ENCODE data around the gene P4HB.

The P4HB gene

DNA sequence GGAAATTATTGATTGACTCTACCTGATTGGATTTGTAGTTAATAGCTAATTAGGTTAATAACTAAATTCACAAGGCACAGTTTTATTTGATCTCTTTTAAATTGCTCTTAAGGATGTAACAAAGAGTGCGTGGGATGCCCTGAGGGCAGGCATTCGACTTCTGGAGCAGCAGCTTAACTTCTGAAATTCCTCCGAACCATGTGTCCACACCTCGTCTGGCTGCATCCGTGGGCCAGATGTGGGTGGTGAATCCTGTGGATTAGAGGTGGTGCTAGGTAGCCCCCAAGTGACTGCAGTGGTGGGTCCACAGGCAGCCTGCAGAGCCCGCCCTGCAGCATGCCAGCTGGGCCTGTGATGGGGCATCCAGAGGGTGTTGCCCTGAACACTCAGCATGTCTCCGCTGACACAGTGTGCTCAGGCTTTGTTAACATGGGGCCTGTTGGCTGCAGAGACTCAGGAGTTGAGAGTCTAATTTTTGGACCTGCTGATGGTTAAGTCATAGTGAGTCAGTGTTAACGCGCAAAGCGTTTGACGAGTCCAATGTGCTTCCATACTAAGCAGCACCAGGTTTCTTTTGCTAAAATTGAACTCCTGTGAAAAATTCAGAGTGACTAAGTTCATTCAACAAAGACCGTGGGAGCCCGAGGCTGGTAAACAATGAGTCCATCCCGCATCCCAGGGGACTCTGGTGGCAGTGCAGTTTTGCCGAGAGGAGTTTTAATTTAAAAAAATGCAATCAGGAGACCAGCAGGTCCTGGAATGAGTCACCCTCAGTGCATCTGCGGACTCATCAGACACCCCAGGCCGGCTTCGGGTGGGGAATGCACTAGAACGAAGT is 37.9 kb upstream of the P4HB start:
- DNase-seq (ENCODE audit: low spot score), result no peak

DNA sequence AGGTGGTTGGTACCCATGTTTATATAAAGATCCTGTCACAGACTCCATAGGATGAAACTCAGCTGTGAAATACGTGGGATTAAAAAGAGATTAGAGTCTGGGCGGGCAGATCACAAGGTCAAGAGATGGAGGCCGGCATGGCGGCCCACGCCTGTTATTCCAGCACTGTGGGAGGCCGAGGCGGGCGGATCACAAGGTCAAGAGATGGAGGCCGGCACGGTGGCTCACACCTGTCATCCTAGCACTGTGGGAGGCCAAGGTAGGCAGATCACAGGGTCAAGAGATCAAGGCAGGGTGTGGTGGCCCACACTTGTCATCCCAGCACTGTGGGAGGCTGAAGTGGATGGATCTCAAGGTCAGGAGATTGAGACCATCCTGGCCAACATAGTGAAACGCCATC is 35.1 kb upstream of the P4HB start:
- no peak for DNase-seq (ENCODE audit: low spot score)

DNA sequence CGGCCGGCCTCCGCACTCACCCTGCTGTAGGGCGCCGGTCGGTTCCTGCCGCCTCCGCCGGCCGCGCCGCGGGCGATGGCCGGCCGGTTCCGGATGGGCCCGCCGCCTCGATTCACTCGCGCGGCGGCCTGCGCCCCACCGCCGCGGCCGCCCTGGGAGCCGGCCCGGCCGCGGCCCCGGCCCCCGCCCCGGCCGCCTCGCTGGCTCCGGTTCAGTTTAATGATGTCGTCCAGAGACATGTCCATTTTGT is 30.9 kb upstream of the P4HB start:
- DNase-seq (ENCODE audit: low spot score), result no peak

DNA sequence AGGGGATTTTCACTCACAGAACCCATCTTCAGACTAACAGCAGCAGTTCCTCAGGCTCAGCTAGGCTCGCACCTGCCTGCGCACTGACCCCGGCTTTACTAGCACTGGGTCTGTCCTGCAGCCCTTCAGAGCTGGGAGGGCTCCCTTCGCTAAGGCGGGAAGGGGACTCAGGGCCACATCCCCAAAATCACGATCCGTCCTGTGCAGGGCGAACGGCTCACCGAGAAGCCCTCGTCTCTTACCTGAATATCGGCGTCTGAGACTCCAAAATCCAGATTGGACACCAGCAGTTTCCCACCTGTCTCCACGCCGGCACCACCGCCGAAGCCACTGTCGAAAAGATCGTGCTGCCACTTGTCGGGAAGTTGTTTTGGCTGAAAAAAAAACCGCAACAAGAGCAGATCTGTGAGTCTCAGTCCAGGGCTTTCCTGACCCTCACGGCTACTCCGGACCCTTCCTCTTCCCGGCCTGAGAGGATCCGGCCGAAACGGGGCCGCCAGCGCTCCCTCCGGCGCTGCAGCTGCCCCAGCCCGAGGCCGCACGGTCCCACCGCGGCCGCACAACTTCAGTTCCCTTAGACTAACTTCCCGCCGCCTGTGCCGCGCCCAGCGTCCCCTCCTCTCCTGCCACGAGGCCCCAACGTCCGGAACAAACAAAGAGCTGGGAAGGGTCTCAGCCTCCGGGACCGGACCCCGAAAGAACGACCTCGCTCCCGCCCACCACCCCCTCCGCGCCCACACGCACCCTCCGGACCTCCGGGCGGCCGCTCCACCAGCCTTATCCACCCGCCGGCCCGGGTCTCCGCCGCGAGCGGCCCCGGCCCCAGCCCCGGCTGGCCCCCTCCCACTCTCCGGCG is 30.3 kb upstream of the P4HB start:
- peak; percentile 63 for DNase-seq (ENCODE audit: low spot score)

DNA sequence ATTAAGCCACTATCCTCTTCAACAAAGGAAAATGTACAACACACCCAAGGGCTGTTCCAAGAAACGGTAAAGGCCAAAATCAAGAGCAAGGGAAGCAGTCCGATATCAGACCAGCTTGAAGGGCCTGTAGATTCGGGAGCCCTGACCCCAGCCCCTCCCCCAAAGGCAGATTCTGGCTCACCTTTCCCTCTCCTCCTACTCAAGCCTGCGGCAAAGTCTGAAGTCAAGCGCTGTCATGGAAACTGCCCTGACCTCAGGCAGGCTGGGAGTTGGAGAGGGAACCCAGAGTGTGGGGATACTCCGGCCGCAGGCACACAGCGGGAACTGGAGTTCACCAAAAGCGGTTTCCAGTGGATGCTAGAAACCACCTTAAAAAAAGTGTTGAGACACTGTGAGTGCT is 29.3 kb upstream of the P4HB start:
- no peak for DNase-seq (ENCODE audit: low spot score)

DNA sequence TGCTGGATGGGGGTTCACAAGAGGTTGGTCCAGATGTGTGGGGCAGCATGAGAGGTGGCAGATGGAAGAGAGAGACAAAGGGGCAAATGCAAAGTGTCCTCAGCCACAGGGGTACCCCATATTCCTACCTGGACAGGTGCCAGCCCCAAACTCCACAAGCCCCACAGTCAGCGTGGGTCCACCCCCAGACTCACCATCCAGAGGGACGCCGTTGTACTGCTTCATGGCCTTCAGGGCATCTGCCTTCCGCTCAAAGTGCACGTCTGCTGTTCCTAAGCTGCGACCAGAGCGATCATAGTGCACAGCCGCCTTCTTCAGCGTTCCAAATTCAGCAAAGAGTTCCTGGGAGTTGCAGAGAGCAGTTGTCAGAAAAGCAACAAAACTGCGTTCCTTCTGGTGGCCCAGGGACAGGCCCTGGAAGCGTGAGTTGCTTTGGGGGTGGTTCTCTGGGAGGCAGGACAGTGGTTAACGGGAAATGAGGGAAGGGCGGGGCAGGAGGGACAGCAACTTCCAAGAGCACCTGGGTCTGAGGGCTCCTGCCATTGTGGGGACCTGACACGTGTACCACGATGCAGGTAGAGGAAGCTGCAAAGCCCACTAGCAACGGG is 28.8 kb upstream of the P4HB start:
- no peak for DNase-seq (ENCODE audit: low spot score)

DNA sequence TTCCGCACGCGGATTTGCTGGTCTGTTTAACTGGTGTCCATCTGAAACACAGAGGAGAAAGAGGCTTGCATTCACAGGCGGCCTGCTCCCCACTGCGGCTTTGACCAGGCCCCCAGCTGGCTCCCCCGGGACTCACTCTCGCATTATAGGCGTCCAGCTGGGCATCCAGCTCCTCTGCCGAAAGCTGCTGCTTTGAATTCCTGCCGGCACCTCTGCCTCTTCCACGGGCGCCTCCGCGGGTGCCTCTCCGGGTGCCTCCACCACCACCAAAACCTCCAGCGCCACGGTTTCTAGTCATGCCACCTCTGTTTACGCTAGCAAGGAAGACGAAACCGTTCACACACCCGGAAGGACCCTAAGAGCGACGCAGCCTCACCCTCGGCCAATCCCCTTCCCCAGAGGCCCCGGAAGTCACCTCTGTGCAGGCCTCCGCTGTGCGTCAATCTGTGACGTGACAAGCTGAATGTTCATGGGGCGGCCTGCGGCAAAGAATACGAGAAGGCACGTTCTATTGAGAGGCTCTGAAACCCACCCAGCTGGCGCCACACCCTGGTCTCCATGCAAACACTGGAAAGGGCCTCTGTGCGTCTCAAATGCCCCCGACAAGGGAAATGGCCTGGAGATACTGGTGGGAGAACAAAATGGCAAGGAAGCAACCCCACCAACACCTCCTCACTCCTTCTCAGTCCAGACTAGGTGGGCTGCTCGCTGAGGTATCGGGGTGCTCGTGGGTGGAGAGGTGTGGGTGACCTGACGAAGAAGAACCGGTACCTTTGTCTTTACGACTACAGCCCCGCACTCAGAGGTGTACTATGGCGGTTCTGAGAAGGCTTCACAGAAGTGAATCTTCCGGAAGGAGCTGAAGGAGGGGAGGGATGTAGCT is 28.0 kb upstream of the P4HB start:
- no peak for DNase-seq (ENCODE audit: low spot score)

DNA sequence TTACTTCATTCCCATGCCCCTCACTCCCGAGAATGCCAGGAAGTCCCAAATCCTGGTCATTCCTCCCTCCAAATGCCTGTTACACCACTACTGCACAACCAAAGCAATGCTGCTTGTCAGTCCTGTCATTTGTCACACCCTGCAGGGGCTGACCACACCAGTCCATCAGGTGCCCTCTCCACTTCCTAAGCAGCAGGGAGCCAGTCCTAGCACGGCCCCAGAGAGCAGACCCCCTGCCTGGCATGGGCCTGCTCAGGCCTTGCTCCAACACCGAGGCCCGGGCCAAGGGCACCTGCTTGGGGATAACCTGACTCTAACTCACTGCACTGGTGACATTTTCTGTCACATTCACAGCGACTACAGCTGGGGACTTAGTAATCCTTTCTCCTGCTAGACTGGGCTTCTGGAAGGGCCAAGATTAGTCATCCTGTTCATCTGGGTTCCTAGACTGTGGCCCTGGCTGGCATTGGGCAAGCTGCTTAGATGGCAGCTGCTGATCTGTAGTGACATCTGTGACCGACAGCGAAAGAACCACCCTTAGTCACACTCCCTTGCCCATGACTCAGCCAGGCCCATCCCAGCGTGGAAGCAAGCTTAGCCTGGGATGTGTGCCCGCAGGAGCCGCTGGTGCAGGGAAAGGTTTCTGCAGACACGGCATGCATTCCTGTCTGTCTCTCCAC is 25.7 kb upstream of the P4HB start:
- peak; percentile 79 for DNase-seq (ENCODE audit: low spot score)

DNA sequence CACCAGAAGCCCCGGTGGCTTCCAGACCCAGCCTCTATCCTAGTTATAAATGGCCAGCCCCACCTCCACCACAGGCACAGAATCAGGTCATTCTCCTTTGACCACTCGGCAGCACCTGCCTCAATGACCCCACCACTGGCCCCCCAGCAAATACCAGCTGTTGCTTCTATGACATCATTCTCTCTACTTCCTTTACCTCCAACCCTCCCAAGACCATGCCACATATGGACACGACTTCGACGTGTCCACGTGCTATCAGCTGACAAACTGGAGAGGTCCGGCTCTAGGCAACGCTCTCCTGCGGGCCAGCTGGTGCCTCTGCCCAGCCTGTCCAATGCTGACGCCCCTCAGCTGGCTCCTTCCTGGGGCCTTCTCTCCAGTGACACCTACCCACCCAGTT is 25.1 kb upstream of the P4HB start:
- DNase-seq (ENCODE audit: low spot score), result no peak

DNA sequence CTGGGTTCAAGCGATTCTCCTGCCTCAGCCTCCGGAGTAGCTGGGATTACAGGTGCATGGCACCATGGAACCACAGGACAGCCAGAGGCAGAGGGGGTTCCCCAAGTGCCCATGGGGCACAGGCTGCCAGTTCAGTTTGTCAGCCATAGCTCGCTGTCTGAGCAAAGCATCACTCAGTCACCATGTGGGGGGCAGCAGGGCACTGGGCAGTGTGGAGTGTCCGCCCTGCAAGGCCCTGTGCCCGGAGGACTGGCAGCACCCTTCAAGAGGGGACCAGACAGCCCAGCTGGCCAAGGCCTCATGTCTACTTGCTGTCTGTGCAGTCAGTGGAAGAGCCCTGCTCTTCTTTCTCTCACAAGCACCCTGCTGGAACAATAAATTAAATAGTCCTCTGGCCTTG is 24.6 kb upstream of the P4HB start:
- peak; percentile 37 for DNase-seq (ENCODE audit: low spot score)

DNA sequence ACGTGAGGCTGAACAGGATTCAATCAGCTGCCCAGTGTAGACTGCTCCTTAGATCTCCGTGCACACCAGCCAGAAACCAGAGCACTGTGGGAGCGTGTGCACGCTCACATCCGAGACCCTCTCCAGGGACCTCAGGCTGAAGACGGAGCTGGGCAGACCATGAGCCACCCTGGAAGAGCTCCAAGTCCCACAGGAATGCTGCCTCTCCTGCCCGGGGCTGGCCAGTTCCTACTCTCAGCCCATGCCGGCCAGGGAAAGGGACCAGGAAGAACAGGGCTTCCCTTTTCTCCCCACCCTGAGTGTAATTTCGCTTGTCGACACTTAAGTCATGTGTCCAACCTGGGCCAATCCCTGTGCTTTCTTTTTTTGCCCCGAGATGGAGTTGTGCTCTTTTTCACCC is 24.2 kb upstream of the P4HB start:
- DNase-seq (ENCODE audit: low spot score), result peak; percentile 36

DNA sequence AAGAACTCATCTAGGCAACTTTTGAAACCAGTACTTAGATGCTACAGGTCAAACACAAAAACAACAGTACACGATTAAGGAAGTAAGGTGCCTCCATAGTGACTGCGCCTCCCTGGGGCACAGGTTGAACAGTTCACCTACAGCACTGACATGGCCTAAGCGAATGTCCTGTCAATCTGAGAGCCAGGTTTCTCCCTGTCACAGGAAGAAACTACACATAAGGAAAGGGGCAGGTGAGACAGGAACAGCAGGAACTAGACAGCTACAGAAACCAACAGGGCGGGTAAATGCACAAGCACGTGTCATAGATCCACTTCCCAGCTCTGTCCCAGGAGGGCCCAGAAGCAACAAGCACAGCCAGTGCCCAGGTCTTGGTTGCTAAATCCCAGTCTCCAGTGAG is 18.8 kb upstream of the P4HB start:
- no peak for DNase-seq (ENCODE audit: low spot score)

DNA sequence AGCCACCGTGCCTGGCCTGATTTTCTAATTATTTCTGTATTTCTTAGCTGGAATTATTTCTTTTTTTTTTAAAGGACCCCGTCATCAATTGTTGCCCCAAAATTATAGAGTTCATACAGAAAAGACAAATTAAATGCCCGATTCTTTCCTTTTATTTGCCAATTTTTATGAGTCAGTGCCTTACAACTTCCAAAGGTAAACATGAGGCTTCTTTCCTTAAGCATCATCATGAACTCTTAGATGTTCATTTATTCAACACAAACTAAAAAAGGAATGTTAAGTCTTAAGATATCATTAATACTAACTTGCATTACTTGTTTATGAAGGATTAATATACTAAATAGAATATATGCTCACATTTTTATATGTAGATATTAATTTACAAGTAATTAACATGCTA is 18.0 kb upstream of the P4HB start:
- no peak for DNase-seq (ENCODE audit: low spot score)

DNA sequence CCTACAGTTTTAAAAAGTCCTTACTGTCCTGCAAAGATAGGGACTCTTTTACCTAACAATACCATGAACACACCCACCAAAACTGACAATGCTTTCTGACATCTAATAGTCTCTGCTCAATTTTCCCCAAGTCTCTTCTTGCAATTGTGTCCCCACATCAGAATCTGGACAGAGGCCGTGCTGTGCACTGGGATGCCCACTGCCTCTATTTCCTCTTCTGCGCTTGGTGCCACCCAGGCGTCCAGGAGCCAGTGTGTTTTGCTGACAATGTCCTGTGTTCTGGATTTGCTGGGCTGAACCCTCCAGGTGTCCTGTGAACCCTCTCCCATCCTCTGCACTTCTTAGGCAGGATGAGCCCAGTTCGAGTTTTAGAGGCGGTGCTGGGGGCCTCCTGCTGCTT is 17.2 kb upstream of the P4HB start:
- DNase-seq (ENCODE audit: low spot score), result no peak

DNA sequence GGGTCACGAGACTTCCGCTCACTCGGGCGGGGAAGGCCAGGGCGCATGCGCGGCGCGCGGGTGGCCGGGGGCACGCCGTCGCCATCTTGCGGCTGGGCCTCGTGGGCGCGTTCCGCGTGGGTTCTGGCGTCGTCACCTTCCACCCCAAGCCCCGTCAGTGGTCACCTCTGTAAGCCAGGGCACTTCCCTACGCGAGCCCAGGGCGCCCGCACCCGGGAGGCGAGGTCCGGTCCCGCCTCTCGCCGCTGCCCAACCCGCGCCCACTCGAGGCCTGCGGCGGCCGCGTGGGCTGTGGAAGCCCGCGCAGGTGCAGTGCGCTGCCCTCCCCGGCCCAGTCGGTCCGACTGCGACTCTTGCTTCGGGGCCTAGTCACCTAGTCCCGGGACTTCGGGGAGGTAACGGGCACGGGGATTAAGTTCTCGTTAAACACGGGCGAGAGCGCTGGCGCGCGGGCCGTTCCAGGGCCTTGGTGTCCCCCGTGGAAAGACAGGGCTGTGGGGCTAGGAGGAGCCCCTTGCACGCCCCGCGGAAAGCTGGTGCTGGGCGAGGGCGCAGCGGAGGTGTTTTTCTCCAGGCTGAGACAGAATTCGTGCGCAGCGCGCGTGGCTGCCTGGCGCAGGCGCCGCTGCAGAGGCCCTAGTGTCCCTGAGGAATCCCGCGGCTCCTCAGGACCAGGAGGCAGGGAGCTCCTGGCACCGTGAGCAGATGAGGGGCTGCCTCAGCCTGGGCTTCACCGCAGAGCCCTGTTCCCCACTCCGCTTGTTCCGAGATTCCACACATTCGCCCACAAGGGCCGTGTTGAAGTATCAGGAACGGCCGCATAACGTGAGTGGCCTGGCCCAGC is 11.3 kb upstream of the P4HB start:
- DNase-seq (ENCODE audit: low spot score), result peak; percentile 100

DNA sequence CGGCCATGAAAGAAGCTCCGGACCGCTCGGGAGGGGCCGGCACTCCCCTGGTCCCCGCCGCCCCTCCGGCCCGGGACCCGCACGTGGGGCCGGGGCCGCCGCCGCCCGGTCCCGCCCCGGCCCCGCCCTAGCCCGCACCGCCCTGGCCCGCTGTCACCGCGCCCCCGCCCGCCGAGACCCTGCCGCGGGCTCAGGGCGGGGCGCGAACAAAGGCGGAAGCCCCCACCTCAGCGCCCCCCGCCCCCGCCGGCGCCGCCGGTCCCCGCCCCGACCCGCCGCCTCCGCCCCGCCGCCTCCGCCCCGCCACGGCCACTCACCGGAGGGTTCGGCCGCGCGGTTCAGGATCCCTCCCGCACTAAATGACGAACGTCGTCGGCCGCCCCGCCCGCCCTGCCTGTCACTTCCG is 10.6 kb upstream of the P4HB start, which contains the start of gene ARHGDIA:
TSS of gene ARHGDIA (minus strand) at position 357 of the 406 bp plus-strand sequence. CDS start 1,407 bp downstream, outside the sequence.
- DNase-seq (ENCODE audit: low spot score), result no peak

DNA sequence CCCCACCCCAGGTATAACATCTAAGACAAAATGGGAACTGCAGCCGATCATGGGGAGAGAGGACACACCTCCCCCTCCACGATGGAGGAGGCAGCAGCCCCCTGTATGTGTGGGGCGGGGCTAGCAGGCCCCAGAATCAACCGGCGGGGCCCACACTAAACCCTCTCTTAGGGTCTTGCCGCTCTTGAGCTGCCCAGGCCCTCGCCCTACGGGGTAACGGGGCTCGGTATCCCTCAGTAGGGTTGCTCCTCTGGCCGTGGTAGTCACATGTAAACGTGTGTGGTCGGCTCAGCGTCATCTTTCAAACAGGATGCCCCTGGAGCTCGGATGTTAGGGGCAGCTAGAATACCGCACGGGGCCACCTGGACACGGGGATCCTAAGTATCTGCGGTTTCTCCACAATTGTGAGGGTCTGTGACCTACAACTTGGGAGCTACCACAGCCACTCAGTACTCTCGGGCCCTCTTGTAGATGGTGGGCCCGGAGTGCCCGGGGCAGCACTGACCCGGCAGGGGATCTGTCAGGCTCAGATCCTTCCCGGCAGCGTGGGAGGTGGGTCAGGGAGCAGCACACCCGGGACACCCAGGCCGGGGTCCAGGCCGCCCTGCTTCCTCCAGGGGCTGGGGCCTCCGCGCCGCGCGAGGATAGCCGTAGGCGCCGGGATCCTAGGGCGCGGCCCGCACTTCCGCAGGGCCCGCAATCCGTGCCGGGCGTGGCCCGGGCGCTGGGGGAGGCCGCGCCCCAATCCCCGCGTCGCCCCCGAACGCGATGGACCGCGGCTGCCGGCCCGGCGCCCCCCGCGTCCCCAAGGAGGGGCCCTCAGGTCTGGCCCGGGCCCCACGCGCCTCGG is 10.0 kb upstream of the P4HB start:
- DNase-seq (ENCODE audit: low spot score), result no peak

DNA sequence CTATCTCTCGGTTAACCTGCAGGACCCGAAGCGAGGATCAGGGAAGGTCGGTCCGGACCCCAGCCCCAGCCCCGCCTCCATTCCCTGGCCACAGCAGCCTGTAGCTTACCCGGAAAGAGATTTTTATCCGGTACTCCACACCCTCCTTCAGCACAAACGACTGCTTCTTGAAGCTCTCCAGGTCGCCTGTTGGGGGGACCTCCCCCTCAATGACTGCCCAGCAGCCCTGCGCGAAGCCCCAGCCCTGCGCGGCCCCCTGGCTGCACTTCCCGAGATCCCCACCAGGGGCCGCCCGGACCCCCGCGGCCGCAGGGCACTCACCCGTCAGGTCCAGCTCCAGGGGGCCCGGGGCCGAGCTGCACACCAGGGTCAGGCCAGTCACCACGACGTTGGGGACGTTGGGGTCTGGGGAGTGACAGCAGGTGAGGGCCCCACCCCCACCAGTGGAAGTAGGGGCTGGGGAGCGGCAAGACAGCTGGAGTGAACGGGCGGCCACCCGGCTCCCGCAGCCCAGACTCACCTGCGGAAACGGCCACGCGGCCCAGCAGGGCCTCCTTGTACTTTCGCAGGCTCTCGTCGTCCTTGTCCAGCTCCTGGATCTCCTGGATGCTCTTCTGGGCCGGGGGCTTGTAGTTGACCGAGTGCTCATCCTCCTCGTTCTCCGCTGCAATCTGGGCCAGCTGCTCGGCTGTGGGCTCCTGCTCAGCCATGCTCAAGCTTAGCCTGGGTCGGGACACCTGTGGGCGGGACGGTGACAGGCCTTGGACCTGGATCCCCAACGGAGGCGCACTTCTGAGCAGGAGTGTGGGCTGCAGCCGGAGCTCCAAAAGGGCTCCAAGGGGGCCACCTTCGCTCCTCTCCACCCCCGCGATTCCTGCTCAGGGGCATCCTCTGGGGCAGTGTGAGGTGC is 9.1 kb upstream of the P4HB start:
- peak; percentile 91 for DNase-seq (ENCODE audit: low spot score)
